ENCODE data around the gene SPRED1.

SPRED1 gene

DNA sequence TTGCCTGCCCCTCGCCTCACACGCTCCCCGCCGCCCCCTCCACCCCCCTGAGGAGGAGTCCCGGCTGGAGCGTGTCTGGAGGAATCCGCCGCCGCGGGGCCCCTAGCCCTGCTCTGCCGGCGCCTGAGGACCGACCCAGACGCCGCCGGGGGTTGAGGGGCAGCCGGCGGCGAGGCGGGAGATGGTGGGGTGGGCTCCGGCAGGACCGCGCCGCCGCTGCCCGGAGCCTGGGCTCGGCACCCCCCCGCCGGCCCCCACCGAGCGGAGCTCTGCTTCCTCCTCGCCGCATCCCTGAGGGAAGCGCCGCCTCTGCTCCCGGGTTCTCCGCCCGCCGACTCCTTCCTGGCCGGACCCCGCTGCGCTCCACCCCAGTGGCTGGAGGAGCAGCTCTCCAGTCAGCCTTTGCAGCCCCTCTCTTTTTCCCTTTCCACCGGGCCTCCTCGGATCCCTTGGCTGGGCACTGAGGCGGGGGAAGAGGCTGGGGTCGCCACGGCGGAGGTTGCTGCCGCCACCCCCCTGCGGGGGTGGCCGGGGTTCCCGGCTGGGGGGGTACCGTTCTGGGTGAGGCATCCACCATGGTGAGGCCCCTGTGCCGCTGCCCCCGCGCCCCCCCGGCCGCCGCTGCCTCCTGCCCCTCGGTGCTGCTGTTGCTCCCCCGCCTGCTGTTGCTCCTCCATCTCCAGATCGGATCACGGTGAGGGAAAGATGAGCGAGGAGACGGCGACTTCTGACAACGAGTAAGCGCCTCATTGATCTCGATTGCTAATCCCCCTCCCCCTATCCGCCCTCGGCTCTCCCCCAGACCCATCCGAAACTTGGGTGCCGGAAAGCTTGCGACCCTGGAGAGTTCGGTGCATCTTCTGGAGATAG, at the start of gene SPRED1:
Gene SPRED1 (plus strand): TSS at position 356 of the 870 bp plus-strand sequence. CDS start 350 bp downstream, at position 706.
- DNase-seq (ENCODE audit: low read depth): peak; percentile 74

DNA sequence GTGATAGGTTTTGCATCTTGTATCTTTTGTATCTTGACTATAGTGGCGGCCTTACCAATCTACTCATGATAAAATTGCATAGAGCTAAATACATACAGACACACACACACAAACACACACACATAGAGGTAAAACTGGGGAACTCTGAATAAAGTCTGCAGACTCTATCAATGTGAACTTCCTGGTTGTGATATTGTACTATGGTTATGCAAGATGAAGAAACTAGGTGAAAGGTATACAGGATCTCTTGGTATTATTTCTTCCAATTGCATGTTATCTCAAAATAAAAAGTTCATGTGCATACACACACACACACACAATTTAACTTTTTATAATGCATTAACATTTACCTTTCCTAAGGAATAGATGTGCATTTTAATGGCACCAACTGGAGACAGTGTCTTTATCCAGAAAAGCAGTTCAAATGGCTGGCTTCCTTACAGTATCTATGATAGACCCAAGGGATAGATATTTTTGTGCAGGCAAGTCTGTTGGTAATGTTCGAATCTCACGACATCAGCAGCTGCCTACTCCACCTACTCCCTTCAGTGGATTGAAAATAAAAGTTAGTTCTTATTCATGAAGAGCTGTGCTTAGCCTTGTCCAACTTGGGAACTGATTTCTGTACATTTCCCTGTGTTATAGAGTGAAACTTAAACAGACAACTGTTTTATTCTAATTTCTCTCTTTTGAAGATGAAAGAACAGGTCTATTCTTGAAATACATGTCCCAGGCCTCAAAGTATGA, 46.9 kb upstream of the SPRED1 start:
- DNase-seq (ENCODE audit: low read depth): no peak

DNA sequence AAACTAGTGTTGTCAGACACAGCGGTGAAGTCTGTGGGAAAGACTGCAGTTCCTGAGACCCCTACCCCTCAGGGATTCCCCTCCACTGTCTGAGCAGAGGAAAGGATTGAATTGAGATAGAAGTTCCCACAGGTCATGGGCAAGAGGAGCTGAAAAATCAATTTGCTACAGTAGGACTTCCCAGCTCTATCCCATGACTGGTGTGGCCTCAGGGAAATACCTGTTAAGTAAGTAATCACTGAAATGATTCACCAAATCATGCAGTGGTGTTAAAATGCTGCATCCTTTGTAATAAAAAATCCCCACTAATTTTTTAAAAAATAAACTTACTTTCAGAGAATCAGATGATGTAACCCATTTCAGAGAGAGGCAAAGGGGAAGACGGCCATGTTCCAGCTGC, 45.0 kb upstream of the SPRED1 start:
- peak; percentile 37 for DNase-seq (ENCODE audit: low read depth)

DNA sequence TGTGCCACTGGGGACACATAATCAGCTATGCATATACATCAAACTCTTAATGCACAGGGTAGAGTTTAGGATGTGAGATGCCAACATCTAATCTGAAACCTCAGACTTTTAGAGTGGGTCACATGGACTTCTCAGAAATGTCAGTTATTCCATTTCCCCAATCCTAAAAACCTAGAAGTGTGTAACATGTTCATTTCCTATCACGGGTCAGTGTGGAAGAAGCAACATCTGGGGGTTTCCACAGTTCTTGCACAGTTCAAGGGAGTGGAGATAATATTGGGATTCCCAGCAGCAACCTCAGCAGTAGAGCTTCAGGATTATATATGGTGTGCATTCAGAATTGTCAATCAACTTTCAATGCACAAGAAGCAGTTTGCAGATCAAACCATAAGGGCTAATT, 44.4 kb upstream of the SPRED1 start:
- no peak for DNase-seq (ENCODE audit: low read depth)

DNA sequence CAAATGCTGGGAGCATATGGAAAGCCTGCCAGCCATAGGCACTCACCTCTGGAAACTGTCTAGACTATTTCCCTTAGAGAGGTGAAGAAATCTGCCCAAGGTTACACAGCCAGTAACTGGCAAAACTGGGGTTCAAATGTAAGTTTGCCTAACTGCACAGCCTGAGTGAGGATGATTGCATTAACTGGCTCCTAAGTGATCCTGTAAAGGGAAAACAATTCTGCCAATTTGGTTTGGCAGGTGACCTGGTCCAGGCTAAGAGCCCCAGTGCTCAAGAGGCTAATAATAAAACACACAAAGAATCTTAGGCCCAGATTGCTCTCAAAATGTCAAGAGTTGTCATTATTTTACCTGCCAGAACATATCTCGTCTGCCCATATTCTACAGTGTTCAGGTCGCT, 43.9 kb upstream of the SPRED1 start:
- DNase-seq (ENCODE audit: low read depth): no peak

DNA sequence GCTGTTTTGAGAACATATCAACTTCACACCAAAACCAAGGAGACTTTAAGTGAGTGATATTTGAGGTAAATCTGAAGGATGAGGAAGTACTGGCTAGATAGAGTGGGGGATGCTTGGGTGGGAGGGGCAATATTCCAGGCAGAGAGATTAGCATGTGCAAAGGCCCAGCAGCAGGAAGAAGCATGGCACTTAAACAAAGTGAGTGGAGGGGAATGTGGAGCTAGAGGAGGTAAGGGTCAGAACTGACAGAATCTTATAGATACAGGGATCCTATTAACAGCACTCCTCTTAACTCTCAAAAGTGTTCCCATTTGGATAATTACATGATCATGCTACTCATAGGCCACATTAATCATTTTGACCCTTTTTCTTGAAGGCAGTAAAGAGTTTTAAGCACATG, 41.4 kb upstream of the SPRED1 start:
- DNase-seq (ENCODE audit: low read depth): no peak

DNA sequence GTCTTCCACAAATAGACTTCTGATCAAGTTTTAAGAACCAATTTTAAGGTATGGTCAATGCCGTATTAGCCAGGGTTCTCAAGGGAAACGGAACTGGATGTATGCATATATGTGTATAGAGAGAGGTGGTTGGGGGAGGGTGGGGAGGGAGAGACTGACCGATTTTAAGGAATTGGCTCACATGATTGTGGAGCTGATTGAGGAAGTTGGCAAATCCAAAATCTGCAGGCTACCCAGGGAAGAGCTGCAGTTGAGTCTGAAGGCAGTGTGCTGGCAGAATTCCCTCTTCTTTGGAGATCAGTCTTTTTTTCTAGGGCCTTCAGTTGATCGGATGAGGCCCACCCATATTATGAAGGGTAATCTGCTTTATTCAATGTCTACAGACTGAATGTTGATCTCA, 40.8 kb upstream of the SPRED1 start:
- no peak for DNase-seq (ENCODE audit: low read depth)

DNA sequence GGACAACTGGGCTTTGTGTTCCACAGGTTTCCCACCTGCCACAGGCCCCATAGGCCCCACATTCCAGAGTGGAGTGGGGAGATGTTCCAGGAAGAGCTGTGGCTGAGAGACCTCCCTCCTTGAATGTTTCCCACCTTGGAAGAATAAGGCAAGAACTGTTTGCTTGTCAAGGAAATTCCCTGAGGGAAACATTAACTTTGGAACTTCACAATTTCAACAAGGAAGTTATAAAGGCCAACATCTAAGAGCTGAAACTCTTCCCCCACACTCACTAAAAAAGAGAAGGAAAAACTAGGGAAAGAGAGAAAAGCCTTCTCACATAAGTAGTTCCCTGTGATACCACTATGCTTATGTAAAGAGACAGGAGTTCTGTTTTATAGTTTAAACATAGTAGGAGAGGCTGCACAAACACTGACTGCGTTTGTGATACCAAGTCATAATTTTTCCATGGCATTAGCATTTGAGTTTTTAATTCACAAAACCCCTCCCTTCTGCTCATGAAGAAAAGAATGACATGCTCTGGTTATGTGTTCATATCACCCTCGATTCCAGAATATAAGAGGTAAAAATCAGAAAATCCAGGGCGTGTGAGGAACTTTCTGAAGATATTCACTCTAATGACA, 39.8 kb upstream of the SPRED1 start:
- no peak for DNase-seq (ENCODE audit: low read depth)

DNA sequence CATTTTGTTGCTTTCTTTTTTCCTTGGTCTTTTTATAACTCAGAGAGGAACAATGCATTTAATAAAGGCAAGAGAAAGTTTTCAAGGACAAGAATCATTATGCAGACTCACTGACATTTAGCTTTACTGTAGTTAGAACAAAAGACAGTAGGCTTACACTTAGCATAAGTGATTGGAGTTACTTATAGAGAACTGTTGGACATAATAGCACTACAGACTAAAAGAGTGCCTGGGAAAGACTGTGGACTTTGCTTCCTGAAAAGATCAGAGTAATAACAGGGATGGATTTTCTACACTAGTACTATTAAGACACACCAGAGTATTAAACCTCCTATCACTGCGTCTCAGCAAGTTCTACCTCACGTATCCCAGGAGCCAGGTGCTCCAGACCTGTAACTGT, 39.3 kb upstream of the SPRED1 start:
- no peak for DNase-seq (ENCODE audit: low read depth)

DNA sequence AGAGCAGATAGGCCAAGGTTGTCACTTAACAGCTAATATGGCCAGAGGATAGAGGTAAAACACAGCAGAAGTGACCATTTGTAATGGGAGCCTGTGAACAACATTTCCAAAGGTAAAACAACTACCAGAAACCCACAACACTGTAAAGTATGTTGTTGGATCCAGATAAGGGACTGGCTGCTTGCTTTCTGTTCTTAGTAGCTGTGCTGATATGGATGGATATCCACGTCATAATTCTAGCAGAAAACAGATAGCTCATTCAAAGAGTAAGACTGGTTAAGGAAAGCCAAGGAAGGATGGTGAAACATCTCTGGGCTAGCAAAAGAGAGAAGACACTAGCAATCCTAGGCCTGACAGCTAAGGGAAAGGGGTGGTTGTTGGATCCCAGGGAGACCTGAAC, 36.9 kb upstream of the SPRED1 start:
- DNase-seq (ENCODE audit: low read depth): no peak

DNA sequence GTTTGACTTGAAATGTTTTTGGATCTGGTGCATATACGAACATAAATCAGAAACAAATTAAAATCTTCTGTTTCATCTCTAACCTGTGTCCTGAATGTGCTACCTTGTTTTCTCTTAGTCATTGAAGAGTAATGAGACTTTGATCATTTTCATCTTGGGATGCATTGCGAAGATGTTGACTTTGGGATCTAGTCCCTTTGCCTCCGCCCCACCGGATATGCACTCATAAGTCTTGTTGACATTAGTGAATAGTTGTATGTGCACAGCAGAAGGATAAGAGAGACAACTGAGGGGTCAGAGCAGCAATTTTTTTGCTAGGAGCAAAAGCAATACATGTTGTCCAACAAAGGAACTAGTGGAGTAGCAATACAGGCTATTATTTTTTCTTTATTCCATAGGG, 35.9 kb upstream of the SPRED1 start:
- DNase-seq (ENCODE audit: low read depth): peak; percentile 38

DNA sequence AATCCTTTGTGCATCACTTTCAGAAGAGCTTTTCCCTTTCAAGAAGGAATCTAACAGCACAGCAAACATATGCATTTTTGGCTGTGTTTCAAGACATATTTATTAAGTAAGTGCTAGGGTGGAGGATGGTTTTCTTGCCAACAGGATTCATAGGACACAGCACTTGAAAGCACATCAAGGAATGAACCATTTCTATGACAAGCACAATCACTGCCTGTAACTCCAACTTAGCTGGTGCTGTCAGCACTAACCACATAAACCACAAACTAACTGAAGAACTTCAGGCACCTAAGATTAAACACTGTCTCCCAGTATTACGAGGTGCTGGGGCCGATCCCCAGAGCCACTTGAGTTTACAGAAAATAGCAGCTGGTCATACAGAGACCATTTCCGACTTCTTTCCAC, 35.4 kb upstream of the SPRED1 start:
- DNase-seq (ENCODE audit: low read depth): peak; percentile 75

DNA sequence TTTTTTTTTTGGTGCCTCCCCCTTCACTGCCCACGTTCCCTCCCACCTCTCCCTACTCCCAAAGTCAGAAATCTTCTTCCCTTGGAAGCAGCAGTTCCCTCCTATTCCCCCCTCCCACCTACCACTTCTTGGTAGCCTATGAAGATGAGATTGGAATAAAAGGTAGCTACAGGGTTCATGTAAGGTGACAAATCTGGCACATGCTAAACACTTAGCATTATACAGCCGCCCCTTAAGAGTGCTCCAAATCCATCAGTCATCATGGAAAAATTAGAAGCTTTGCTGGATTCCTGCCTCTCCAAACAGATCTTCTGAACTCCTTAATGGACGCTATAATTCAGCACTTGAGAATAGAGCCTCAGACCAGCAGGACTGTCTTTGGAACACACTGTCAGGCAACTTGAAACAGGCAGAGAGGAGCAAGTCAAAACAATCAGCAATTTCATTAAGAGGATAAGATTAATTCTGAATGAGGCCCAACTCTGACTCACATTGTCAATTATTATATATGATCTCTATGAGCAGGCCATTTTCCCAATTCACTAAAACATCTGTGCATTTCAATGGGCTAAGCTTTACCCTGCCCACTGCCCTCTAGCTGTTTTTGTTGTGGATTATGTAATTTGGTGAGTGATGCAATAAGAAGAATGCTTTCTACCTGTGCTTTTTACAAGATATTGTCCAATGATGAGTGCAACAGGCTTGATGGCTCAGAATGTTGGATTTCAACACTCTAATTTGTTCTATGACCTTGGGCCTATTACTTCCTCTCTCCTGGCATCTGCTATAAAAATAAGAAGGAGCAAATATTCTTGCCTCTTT, 34.6 kb upstream of the SPRED1 start:
- peak; percentile 36 for DNase-seq (ENCODE audit: low read depth)

DNA sequence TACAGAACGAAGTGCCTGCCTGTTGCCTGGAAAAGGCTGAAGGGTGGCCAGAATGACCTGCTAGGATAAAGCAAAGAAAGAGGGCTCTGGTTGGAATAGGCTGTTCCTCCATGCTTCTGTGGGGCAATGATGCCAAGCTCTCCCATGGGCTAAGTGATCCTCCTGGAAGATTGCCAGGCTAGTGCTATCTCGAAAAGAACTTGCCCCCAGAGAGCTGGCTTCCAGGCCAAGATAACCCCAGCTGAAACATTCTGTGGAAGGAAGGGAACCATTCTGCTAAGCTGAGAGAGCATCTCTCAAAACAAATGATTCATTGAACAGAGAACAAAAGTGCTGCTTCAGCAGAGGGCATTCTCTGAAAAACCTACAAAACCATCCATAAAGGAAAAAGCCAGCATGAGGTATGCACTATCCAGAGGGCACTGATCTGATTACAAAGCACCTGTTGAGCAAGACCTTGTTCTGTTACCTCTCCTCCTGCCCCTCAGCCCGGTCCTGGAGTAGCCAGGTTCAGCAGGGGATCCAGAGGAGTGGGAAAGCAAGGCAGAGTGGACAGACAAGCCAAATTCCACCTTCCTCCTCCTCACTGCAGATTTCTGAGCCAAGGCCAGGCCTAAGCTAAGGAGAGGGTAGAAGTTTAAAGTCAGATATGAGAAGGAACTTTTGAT, 31.9 kb upstream of the SPRED1 start:
- DNase-seq (ENCODE audit: low read depth): no peak

DNA sequence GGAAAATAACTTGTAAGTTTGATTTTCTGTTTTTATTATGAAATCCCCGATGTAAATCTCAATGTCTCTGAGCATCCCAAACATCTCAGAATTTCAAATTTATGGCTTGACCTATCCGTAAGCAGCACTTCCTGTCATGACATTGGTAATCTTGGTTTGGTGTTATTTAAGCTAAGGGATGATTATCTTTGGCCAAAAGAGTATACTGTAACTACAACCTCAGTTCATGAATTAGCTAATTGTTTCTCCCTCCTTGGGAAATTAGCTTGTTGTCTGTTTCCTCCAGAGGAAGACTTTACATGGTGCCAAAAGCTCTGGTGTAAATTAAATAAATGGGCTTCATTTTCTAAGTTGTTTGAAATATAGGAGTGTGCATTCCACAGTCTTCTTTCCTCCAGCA, 28.1 kb upstream of the SPRED1 start:
- no peak for DNase-seq (ENCODE audit: low read depth)

DNA sequence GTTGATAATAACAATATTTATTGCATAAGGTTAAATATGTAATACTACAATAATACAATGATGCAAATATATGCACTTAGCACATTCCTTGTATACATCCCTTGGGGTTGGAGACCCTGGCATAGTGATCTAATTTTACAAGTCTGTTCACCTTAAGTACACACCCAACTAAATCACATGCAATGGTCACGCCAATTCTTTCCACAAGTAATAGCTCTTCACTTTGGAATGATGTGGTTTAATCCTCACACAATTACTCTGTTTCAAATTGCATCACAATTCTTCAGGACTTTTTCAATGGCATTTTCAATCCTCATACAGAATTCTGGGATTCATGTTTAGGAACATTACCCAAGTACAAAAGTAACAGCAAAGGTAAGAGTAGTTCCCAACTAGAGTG, 27.3 kb upstream of the SPRED1 start:
- DNase-seq (ENCODE audit: low read depth): no peak

DNA sequence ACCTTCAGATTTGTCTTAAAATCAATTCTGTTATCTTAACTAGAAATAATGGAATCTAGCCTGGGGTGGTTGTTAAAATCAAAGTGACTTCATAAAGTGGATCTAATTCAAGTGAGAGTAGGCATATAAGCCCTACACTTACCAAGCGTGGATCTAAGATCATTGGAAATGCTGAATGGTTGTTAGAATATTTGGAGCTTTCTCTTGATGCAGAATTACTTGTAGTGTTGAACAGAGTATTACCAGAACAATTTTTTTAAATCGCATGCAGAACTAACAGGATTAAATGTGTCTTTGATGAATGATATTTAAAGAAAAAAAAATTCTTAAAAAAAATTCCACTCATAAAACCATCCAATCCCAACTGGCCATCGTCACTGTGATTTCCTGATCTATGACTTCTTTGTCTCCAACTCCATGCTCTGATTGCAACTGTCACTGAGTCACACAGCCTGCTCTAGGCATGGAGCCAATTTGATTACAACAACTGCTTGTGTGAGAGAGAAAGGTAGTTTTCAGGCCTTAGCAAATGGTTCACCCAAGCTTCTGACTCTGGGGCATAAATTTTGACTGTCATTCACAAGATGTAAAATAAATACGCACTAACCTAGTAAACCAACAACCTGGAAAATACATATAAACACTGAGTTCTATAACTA, 25.9 kb upstream of the SPRED1 start:
- peak; percentile 73 for DNase-seq (ENCODE audit: low read depth)

DNA sequence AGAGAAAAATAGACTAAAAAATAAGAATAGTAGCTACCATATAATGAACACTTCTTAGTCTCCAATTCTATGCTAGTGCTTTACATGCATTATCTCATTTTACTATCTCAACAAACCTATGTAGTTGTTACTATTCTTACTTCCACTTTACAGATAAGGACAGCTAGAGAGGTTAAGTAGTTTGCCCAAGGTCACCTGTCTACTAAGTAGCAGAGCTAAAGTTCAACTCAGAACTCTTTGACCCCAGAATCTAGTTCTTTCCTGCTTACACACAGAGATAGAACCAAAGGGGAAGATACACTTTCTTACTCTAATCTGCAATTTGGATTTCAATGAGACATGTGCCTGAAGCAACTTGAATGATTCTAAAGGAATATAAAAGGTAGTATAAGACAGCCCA, 24.7 kb upstream of the SPRED1 start:
- no peak for DNase-seq (ENCODE audit: low read depth)

DNA sequence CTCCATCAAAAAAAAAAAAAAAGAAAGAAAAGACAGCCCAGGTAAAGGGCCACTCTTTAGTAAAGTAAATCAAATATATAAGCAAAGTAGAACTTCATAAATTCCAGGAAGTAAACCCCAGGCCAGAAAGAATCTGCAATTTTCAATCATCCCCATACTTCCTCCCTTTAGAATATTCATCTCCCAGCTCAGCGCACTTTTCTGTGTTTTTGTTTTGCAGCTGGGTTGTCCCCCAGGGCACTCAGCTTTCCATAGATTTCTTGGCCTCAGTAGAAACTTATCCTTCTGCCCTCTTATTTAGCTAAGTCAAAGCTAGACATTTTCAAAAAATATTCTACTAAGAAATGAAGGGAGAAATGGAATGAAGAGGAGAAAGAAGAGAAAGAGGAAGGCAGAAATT, 24.0 kb upstream of the SPRED1 start:
- no peak for DNase-seq (ENCODE audit: low read depth)

DNA sequence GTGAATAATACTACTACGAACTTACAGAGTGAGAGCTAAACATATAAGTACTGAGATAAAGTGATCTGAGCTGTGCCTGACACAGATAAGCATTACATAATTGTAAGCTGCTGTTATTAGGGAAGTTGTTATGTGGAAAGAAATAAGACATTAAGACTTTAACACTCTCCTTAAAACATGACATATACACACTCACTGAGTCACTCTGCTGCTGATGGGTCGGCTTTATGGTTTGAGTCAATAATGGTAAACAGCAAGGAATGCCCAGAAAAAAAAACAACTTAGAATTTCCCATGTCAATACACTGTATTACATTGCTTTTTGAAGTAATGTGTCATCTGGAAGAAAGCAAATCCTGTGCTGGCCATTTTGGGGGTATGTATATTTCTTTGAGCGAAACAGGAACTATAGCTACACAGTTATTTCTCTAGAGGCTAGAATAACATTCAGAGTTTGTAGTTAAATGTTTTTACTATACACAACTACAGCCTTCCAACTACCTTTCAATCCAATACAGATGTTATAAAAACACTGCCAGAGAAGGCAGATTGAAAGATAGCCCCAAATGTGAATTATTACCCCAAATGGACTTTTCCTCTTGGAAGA, 22.8 kb upstream of the SPRED1 start:
- peak; percentile 19 for DNase-seq (ENCODE audit: low read depth)

DNA sequence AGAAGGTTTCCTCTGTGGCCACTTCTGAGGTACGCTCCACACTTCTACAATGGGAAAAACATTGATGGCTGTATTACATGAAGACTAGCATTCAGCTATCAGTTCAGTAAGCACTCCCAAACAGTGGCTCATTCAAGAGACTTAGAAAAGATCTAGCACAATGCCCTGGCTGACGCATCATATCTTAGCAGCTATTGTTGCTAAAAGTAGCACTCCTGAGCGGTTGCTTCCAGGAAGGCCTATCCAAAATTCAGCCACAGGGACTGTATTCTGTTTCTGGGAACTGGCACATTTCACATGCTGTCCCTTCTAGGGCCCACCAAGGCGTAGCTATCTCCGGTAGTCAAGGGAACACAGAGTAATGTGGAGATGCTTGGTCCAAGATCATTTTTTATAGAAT, 21.2 kb upstream of the SPRED1 start:
- DNase-seq (ENCODE audit: low read depth): no peak
